HG03139 (cell line): ENCODE data around the gene AKR1C8.
"Not testable (repeated sequence)": the region's sequence is repeated elsewhere in the genome, so short reads cannot be mapped to it uniquely, and the experiment has no call there.

Source experiments
- ATAC-seq: cut with Tn5 transposase; IDR thresholded peaks from one replicate; pipeline ENCODE4 v1.9.1; 2021; ENCODE audit not compliant: unreplicated experiment

The AKR1C8 gene

GRCh38 chr10:5109861-5110260, 75.1 kb downstream of the AKR1C8 start:
- ATAC-seq: not testable (repeated sequence)

GRCh38 chr10:5108658-5109416, 76.1 kb downstream of the AKR1C8 start:
- ATAC-seq: no peak

- no peak for ATAC-seq
Observed at GRCh38 chr10:5107860-5108526, 77.0 kb downstream of the AKR1C8 start.

- ATAC-seq: no peak
Observed at GRCh38 chr10:5106553-5106952, 78.4 kb downstream of the AKR1C8 start.

GRCh38 chr10:5105626-5106025, 79.3 kb downstream of the AKR1C8 start:
- ATAC-seq: no peak
